Measurements from ENCODE around the gene WWP2.
"Not testable (repeated sequence)": the region's sequence is repeated elsewhere in the genome, so short reads cannot be mapped to it uniquely, and the experiment has no call there.

WWP2 gene

GRCh38 chr16:69952116-69952515 lies 190.0 kb downstream of the WWP2 start:
- not testable (repeated sequence) for DNase-seq

DNA sequence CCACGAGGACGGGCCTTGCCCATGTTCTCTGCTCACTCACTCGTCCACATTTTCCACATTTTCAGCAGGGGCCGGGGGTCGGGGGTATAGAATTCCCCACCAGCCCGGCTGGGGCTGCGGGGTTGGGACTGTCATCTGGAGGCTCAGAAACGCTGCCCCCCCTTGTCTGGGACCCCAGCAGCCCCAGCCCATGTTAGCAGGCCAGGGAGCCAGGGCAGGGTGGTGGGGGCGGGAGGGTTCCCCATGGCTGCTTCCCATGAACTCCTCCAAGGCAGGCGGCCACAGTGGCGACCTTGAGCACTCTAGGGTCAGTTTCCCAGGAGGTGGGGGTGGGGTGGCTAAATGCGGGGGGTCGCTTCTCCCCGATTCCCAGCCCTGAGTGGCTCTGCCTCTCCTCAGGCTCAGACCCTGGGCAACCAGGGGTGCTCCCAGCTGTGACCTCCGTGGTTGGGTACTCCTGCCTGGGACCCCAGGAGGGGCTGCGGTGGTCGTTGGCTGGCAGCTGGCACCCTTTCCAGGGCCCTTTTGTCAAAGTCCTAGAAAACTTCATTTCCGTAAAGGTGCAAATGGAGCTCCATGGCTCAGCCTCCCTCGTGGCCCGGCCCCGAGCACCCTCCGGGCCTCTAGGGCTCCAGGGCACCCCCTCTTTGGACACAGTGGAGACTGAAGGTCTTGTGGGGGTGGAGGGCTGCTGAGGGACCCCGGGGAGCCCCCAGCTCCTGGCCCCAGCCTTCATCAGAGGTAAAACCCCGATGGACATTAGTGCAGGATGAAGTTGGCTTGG lies 190.6 kb downstream of the WWP2 start:
- not testable (repeated sequence) for DNase-seq

GRCh38 chr16:69954241-69954640 lies 192.1 kb downstream of the WWP2 start:
- DNase-seq = not testable (repeated sequence)

- not testable (repeated sequence) for DNase-seq
Observed at GRCh38 chr16:69963312-69963711, 201.2 kb downstream of the WWP2 start.

DNA sequence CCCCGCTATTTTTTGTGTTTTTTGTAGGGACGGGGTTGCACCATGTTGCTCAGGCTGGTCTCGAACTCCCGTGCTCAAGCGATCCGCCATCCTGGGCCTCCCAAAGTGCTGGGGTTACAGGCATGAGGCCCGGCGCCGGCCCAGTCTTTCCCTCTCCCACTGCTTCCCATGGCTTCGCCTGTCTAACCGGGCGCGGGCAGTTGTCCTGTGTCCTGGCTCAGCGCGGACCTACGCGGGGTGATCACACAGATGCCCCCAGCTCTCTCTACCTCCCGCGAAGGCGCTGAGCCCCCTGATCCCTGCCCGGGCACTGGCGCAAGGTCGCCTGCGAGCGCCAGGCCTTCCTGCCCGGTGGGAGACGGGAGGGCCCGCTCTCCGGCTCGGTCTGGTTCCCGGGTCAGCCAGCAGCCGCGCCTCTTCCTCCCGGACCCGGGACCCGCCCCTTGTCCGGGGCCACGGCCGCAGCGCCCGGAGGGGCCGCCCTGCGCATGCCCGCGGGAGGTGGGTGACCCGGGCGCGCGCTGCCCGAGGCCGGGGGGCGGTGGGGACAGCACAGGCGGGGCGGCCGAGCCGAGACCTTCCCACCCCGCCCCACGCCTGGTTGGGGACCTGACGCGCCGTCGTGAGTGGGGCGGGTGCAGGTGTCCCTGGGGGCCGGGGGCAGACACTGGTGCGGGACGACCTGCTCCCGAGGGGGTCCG lies 203.0 kb downstream of the WWP2 start:
- DNase-seq = not testable (repeated sequence)

DNA sequence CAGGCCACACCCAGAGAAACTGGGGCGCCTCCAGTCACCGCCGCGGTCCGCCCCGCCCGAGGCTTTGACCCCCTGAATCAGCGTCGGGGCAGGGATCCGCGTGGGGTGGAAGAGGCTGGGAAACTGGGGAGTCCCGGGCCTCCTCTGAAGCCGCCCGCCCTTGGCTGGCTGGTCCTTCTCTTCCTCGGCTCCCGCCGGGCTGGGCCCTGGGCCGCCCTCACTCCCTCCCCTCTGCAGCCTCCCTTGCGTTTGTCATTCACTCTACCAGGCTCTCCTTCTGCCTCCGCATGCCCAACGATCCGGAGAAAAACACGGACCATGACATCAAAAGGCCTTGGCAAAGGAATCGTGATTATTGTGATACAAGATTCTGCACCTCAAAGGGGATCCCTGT lies 203.5 kb downstream of the WWP2 start:
- not testable (repeated sequence) for DNase-seq

DNA sequence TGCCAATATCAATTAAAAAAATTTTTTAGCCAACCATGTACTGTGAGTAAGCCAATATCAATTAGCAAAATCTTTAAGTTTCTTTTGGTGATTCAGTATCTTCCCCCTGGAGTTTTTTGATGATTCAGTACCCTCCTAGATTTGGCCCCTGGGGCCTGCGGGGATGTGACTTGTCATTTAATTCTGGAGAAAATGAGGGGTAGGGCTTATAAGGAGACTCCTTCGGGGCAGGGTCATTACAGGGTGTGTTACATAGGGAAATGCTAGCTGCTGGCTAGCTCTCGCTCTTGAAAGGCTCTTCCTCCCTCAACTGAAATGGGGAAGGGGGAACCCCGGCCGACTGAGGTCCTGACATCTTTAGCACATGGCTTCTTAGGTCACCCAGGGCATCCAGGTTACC lies 205.6 kb downstream of the WWP2 start:
- not testable (repeated sequence) for DNase-seq

- not testable (repeated sequence) for DNase-seq
Observed at GRCh38 chr16:69968125-69968524, 206.0 kb downstream of the WWP2 start.

GRCh38 chr16:69969657-69970056 lies 207.5 kb downstream of the WWP2 start:
- not testable (repeated sequence) for DNase-seq

- not testable (repeated sequence) for DNase-seq
Observed at GRCh38 chr16:69972120-69972519, 210.0 kb downstream of the WWP2 start.

DNA sequence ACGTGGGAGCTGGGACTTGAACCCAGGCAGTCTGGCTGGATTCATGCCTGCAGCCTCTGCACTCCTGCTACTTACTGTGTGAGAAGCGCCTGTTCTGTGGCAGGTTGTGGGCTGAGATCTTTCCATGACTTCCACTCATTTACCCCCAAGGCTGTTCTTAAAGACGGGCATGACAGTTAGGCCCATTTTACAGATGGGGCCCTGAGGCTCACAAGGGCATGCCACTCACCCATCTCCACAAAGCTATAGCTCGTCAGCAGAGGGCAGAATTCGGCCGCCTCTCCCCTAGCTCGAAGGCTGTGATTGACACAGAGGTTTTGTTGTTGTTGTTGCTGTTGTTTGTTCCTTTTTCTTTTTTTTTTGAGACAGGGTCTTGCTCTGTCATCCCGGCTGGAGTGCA lies 210.8 kb downstream of the WWP2 start:
- not testable (repeated sequence) for DNase-seq

DNA sequence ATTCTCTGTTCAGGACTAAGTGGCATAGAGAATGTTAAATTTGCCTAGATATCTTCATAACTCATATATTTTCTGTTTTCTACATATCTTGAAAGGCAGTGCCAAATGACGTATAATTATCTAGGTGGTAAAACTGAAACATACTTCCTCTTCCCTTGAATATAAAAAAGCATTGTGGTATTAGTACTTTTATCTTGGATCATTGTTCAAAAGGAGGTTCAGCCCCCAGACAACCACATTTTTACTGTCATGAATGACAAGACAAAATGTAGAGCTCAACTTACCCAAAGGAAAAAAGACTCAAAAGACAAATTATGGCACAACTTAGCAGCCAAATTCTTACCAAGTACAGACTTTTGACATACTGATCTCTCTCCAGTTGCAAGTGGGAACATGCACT lies 223.1 kb downstream of the WWP2 start:
- DNase-seq = not testable (repeated sequence)
